ENCODE measurements around the gene RPL10.

- TF ChIP-seq CTCF (IDR thresholded peaks at IDR 0.05 in 4 of 5, conservative IDR thresholded peaks at IDR 0.05 in 1 of 5) = no peak
- TF ChIP-seq POLR2A (IDR thresholded peaks at IDR 0.05) = no peak
Measured at GRCh38 chrX:154450312-154450711, 52.1 kb downstream of the RPL10 start.
